NCI-H748 (cell line): ENCODE data around the gene AFP.

Experiments used
- DNase-seq: peaks from one replicate; lab custom pipeline; 2025; ENCODE audit not compliant: unreplicated experiment; lab: John Stamatoyannopoulos, UW

Gene AFP

DNA sequence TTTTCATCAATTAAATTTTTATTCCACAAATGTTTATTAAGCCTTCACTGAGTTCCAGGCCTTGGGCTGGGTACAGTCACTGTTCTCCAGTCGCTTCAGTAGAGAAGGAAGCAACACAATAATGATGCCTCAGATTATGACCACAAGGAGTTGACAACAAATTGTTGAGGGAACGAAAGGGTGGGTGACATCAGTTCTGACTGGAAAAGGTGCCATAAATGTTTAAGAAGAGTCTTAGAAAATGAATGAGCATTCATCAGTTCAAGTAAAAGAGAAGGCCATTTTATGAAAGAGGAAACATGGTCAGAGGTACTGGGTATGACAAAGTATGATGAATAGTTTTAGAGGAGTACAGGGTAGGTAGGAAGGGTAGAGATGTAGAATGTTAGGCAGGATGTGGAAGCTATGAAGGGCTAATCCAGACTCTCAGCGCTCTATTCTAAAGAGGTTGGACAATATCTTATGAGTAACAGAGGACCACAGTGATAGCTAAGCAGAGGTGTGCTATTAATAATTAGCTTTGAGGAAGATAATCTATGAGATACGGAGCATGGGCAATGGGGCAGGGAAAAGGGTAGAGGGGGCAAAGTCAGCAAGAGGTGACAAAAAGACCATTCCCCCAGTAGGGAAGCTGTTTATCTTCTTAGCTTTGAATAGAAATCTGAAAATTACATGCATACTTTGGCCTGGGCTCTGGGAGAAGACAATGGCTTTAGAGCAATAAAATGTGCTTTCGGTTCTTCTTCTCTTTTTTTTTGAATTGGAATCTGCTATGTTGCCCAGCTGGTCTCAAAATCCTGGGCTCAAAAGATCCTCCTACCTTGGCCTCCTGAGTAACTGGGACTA, 20.4 kb downstream of the AFP start:
- no peak for DNase-seq

DNA sequence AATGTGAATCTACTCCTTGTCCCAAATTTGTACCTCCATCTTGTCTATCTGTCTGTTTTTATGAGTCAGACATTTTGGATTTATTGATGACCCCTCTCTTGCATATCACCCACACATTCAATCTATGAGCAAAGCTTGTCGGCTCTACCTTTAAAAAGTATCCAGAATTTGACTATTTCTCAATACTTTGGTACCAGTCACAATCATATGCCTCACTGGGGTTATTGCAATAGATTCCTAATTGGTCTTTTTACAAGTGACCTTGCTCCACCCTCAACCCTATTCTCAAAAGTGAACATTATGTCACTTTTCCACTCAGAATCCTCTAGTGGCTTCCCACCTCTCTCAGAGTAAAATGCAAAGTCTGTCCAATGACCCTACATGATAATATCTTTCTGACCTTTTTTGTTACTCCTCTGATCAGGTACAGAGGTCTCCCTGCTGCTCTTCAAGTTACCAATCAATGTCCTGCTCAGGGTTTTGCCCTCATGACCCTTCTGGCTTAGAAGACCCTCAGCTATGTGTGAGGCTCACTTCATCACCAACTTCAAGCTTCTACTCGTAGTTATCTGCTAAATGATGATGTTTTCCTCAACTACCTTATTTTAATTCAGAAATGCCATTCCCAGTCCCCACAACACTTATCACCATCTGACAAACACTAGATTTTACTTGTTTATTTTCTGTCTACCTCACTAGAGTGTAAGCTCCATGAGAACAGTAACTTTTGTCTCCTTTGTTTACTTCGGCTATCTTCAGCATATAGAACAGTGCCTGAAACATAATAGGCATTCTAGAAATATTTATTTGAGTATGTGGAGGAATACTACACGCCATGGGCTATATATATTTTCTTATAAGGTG, 22.4 kb downstream of the AFP start:
- no peak for DNase-seq

DNA sequence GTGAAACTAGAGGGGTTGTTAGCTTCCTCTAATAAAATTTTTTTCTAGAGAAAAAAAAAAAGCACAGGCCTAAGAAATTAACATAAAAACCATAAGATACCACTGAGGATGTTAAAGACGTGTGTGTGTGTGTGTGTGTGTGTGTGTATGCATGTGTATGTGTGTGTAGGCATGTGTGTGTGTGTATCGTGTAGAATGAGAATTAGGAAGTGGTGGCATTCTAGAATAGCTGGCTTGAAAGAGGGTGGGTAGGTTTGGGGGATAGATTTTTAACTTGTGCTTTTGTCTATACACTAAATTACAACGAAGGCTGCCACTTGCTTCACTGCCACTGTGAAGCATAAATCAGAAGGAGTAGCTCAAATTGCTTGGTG, 23.0 kb downstream of the AFP start:
- DNase-seq: no peak

DNA sequence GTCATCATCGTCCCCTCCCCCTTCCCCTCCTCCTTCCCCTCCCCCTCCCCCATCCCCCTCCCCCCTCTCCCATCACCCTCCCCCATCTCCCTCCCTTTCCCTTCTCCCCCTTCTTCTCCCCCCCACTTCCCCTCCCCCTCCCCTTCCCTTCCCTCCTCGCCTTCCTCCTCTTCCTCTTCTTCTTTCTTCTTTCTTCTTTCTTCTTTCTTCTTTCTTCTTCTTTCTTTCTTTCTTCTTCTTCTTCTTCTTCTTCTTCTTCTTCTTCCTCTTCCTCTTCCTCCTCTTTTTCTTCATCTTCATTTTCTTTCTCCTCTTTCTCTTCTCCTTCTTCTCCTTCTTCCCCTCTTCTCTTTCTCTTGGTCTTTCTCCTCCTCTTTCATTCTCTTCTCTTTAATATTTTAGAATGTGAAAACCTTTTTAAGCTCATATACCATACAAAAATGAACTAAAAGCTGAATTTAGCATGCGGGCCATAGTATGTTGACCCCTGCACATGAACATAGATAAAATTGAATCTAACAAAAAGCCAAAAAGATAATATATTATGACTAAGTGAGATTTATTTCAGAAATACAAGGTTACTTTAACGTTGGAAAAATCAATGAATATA, 25.0 kb downstream of the AFP start:
- DNase-seq: no peak

DNA sequence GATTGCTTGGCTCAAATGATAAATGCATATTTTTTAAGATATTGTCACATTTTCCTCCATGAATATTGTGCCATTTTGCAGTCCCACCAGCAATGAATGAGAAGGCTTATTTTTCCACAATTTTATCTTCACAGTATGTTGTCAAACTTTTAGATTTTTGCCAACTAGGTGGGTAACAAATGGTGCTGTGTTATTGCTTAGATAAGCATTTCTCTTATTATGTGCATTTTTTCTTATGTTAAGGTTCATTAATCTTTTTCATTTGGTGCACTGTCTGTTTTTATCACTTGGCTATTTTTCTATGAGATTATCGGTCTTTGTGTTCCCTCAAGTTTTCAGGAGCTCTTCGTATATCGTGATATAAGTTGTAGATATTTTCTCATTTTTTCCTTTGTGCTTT, 32.1 kb downstream of the AFP start:
- no peak for DNase-seq

DNA sequence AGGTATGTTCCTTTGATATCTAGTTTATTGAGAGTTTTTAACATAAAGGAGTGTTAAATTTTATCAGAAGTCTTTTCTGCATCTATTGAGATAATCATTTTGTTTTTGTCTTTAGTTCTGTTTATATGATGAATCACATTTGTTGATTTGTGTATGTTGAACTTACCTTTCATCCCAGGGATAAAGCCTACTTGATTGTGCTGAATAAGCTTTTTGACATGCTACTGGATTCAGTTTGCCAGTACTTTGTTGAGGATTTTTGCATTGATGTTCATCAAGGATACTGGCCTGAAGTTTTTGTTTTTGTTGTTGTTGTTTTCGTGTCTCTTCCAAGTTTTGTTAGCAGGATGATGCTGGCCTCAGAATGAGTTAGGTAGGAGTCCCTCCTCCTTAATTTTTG, 34.7 kb downstream of the AFP start:
- no peak for DNase-seq

DNA sequence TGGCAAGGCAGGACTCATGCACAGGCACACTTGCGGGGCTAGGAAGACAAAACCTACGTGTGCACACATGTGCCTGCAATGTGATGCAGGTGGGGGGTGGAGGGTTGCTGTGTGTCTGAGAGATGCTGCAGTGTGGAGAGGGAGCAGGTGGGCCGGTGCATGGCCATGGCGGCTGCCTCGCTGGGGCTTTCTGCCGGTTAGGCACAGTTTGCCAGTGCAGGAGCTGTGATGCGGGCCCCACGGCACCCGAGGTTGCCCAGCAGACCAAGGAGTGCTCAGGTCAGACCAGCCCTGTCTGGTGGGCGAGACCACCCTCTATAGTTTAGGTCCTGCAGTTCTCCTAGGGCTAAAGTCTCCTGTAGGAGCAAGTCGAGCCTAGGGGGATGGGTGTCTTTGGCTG, 41.2 kb downstream of the AFP start:
- no peak for DNase-seq

DNA sequence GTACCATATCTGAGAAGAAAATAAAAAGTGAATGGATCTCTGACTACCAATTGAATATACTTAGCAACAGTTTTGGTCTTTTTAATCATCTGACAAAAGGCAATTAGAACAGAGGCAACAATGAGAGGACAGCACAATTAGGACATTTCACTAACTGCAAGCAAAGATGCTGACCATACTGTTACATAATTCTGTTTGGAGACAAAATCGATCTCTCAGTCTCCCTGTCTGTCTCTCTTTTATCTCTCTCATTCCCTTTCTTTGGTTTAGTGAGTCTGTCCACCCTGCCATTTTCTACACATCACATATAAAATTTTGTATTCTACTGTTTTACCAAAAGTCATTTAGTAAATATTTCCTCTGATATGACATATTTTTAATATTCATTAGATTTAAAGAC, 43.3 kb downstream of the AFP start:
- DNase-seq: no peak

DNA sequence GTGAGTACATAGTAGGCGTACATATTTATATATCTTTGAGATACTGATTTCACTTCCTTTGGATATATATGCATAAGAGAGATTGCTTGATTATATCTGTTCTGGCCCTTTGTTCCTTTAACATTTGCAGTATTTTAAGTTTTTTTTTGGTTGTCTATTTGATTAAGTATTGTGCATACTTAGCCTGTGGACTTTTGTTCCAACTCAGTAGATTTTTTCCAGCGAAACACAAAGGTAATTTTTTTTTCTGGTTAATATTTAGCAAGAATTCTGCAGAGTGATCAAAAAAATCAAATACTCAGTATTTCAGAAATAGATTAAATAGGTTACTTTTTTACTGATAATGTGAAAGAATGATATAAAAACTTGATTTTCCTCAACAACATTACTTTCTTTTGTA, 45.3 kb downstream of the AFP start, which contains the start of gene AFM:
AFM (plus strand) TSS at position 388 of the 400 bp plus-strand sequence. CDS start 31 bp downstream, outside the sequence.
- no peak for DNase-seq

DNA sequence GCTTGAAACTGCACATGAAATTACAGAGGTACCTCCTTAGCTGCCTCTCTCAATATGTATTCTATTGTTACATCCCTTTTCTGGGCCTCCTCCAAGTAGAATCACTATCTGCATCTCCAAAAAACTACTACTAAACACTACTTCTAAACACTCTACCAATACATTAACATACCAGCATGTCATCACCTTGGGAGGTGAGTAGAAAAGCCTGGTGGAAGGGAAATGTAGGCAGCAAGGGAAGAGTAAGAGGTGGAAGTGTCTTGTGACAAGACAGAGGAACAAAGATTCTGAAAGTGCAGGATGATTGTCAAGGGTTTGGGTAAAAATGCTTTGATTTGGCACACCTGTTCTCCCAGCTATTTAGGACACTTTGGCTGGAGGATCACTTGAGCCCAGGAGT, 49.1 kb downstream of the AFP start:
- no peak for DNase-seq

DNA sequence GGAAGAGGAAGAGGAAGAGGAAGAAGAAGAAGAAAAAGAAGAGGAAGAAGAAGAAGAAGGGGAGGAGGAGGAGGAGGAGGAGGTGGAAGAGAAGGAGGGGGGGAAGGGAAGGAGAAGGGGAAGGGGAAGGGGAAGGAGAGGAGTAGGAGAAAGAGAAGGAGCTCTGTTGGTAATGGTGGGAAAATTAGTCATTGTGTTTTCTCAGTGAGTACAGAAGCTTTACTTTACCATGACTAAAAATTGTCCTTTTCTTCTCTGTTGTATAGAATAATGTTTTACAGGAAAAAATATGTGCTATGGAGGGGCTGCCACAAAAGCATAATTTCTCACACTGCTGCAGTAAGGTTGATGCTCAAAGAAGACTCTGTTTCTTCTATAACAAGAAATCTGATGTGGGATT, 49.6 kb downstream of the AFP start:
- DNase-seq: no peak

DNA sequence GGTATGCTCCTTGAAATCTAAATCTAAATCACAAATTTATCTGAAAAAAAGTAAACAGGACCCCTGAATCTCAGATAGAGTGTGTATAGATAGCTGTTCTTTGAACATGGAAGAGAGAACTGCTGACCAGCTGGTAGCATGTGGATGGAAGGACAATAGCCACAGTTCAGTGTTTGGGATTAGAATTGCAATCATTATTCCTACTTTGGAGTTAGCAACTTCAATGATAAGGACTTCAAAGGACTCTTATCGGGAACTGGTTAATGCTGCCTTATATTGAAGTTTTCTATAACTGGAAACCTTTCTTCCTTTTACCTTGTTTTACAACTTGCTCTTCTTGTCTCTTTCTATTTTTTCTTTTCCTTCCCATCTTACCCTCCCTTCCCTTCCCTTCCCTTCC, 50.5 kb downstream of the AFP start:
- no peak for DNase-seq

DNA sequence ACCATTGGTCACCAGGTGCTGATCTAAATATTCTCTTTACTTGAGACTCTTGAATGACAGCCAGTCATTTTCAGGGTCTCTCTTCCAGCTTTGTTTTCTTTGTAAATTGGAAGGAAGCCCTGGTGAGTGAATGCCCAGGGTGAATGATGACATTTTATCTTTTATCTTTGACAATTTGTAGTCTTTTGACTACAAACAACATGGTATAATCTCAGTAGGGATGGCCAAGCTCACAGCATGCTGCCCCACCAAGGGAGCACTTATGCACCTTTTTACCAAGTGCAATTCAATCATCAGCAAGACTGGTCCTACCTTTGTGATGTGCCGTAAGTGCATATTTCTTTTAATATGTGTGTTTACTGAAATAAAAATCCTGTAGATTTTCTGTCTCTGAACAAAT, 51.2 kb downstream of the AFP start:
- peak; percentile 23 for DNase-seq

DNA sequence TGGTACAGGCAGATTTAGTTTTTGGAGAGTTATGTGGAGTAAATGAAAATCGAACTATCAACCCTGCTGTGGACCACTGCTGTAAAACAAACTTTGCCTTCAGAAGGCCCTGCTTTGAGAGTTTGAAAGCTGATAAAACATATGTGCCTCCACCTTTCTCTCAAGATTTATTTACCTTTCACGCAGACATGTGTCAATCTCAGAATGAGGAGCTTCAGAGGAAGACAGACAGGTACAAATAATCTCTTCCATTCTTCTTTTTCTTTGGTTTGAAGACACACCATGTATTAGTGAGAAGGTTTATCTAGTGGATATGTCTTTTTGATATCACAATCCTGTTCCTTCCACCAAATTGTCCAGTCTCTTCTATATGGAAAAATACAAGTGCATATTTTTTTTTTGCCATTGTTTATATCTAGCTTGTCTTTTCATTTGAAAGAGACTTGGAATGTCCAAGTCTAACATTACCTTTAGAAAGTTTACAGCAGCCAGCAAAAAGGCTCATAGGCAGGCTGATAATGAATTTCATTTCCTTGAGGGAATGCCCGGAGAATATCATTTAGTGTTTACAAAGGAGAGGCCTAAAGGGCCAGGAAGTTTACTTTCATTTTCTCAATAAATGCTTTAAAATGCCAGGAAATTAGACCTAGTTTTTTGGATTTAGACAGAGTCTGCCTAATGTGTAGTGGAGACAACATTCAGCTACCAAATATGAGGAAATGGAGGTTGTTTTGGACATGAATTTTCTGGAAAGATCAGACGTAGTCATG, 64.2 kb downstream of the AFP start:
- no peak for DNase-seq

DNA sequence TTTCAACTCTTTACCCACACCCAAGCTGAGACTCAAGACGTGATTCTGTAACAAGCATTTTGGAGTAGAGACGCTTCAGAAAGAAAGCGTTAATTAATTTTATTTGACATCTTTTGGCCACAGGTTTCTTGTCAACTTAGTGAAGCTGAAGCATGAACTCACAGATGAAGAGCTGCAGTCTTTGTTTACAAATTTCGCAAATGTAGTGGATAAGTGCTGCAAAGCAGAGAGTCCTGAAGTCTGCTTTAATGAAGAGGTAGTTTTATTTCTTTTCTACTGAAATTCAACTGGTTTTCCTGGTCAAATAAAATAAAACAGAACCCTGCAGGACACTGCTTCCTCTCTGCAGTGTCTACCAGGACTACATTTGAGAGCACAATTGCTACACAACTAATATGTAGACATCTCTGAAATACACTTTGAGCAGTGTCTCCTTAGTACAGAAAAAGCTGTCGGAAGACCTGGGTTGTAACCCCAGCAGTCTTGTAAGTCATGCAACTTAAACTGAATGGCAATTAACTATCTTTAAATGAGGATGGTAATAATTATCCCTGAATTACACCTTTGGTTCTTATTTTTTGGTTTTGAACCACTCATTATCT, 65.7 kb downstream of the AFP start:
- DNase-seq: no peak

DNA sequence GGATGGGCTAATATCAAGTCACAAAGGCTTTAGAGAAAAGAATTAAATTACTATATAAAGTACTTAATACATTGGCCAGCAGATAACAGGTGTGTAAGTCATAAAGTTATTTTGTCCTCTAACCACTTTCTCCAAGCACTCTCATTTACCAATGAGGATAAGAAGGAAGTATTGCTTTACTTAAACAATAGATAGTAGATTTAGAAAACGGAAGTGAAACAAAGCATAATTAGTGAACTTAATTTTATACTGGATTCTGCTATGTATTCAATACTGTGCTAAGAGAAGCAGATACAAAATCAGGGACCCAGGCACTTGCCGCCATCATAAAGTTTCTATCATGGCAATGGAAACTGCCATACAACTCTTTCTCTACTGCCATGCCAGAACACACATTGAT, 69.5 kb downstream of the AFP start:
- no peak for DNase-seq
